Measurements from ENCODE around the gene NRN1L.

DNA sequence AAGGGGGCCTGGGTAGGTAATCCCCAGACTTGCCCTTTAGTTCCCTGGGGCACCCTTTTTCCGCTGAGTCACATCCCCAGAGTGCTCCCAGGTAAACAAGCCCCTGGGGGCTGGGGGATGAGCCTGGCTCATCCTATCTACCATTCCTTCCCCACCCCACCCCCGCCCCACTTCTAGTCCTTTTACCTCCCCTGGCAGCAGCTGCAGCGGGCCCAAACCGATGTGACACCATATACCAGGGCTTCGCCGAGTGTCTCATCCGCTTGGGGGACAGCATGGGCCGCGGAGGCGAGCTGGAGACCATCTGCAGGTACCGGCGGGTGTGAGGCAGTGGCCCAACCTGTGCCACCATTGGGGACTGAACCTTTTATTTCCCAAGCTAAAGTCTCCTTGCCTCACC is 860 bp downstream of the NRN1L start:
- no peak for TF ChIP-seq POLR2AphosphoS5 (IDR thresholded peaks at IDR 0.05)
- TF ChIP-seq, protein P1, sequence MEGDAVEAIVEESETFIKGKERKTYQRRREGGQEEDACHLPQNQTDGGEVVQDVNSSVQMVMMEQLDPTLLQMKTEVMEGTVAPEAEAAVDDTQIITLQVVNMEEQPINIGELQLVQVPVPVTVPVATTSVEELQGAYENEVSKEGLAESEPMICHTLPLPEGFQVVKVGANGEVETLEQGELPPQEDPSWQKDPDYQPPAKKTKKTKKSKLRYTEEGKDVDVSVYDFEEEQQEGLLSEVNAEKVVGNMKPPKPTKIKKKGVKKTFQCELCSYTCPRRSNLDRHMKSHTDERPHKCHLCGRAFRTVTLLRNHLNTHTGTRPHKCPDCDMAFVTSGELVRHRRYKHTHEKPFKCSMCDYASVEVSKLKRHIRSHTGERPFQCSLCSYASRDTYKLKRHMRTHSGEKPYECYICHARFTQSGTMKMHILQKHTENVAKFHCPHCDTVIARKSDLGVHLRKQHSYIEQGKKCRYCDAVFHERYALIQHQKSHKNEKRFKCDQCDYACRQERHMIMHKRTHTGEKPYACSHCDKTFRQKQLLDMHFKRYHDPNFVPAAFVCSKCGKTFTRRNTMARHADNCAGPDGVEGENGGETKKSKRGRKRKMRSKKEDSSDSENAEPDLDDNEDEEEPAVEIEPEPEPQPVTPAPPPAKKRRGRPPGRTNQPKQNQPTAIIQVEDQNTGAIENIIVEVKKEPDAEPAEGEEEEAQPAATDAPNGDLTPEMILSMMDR (IDR thresholded peaks at IDR 0.05): no peak

All from esophagus muscularis mucosa (tissue), 3 donors.